Renal pelvis (tissue), 4 donors: Measurements from ENCODE around the gene PTPRE. TPM values are rescaled to one million over a fixed set of nuclear protein-coding genes. Genes with fewer than 3 reads are reported as not detected.

Source experiments
- DNase-seq: peaks from one replicate; pipeline ENCODE4 v3.0.0-alpha.2; 2013
- polyA plus RNA-seq, 3 donors: library from polyadenylated mRNA; unstranded; fragments of 120-200 nt; gene quantifications; one replicate each; pipeline ENCODE4 v1.2.1, GENCODE V29; 2013; ENCODE audit not compliant: insufficient read length in 3 of 3

PTPRE gene
- polyA plus RNA-seq, 3 donors: 5.7 to 6.9 (median 5.8) TPM

DNA sequence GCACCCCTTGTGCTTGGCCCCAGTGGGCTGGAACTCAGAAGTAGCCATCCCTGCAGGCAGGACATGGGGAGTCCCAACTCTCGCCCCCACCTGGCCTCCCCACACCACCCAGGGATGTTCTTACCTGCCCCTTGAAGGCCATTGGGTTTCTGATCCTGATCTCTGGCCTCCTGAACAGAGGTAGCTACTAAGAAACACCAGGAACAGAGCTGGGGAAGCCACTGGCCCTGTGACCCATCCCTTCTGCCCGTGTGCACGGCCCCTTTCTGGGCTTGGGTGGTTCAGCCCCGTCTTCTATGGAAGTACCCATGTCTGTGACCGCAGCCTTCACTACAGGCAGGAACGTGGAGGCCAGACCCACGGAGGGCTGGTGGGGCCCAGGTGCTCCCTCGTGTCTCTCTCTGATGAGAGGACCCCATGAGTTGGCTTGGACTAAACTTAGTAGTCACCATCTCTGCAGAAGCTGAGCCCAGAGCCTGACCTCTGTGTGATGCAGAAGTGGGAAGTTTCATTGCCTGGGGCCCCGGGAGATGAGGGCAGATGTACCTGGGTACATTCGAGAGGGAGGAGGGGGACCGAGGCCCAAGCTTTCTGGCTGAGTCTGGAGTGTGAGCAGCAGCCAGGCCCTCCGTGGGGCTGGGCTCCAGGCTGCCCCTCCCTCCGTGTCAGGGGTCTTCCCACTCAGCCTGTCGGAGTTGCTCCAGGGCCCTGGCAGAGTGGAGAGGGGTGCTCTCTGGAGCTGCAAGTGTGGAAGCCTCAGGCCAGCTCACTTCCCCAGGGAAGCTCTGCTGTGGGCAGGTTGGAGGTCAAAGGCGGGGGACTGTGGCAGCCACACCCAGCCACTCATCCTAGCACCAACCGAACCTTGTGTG lies 138.3 kb downstream of the PTPRE start:
- no peak for DNase-seq

DNA sequence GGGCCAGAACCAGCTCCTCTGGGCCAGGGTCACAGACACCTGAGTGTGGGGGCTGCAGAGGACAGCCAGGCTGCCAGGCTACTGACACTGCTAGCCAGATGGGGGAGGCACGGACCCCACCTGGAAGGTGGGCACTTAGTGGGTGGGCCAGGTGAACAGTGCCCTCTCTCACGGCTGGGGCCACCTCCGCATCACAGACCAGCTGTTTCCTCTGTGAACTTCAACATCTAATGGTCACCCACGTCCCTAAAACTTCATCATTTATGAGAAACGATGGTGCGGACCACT lies 138.9 kb downstream of the PTPRE start:
- no peak for DNase-seq

DNA sequence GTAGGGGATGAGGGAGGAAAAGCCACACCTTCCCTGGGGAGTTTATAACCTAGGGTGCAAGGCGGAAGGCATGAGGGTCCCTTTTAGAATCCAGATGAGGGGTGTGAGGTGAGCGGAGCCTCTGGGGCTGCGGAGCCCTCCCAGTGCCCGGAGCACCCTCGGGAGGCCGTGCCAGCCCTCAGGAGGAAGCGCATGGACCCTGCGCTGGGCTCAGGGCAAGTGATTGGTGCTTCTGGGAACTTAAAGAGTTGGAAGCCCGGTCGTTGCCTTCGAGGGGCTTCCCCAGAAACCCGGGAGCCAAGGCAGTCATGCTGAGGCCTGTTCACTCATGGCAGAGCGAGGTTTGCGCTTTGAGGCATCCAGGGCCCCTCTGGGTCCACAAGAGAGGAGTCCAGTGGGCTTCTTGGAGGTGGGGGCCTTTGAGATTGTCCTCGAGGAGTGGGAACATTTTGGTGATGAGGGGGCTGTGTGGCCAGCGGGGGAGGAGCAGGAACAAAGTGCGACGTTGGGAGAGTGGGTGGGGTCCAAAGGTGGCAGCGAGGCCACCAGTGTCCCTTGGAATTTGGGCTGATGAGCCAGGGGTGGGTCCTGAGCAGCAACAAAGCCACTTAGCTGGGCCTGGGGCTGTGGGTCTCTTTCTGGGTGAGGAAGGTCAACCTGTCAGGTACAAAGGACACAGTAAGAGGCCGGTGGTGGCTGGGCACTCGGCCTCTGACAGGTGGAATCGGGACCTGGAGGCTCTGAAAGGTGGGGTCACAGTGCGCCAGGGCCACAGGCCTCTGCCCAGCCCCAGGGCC lies 139.5 kb downstream of the PTPRE start:
- DNase-seq: no peak

DNA sequence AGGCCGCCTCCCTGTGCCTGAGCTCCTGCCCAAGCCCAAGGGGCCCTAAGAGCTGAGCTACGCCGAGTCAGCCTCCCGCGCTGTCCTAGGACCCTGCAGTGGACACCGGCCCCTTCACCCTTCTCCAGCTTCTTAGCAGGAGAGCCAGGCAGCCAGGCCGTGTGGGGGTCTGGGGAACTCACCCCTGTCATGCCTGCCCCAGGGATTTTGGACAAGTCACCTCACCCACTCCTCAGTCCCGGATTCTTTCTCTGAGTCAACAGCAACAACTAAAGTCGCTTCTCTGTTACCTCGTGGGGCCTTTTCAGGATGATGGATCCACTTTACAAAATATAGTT lies 140.0 kb downstream of the PTPRE start:
- no peak for DNase-seq

DNA sequence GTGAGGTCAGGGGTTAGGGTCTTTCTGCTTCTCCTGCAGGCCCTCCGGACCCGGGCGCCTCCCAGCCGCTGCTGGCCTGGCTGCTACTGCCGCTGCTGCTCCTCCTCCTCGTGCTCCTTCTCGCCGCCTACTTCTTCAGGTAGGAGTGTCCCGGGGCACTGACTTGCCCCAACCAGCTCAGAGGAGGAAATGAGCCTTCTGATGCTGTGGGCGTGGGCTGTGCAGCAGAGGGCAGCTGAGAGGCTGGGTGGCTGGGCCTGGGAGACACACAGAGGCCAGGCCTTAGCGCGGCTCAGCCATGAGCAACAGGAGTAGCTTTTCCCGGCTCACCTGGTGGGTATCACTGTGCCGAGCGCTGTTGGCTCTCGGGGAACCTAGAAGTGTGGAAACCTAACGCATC lies 140.4 kb downstream of the PTPRE start:
- DNase-seq: peak; percentile 71

DNA sequence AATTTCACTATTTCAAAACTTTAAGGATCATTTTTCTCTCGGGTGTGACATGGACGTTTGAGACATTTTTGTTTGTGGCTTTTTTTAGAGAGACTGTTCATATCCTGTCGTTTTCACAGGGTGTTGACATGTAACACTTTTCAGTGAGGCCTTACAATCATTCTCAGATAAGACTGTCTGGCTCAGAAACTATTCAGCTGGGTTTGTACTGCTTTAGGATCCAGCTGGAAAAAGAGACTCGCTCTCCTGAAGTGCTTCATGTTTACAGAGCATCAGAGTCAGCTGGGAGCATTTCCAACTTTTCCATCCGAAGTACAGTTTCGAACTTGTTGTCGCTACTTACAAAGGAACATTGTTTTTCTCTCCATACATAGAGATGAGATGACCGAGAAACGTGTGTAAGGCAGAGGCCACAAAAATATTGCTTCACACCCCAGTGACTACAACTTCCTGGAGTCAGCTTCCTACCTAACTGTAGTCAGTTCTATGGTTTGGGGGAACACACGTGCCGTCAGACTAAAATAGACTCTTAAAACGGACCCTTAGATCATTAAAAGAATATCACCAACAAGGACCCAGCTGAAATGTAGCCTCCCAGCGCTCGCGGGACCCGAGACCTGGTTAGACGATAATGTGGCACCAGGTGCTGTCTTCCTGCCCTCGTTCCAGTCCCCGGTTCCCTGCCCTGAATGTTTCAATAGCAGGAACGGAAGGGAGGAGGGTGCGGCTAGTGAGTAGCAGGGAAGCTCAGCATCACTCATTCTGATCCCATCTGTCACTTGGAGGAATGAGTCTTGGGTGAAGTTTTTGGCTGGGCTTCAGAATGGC lies 141.3 kb downstream of the PTPRE start:
- DNase-seq: no peak

DNA sequence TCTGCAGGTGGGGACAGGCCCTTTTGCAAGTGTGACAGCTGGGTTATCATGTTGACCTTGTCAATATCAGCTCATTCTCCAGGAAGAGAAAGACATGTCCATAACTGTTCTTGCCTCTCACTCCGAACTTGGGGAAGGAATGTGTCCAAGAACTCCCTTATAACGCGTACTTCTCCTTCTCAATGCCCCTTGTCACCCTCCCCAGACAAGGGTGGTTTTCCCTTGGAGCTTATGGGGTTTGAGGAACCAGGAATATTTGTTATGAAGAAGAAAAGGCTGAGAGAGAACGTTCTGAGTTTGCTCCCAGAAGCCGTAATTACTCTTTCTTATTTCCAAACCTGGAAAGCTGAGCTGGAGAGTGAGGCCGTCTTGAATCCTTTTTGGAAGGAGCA lies 141.9 kb downstream of the PTPRE start:
- DNase-seq: no peak

DNA sequence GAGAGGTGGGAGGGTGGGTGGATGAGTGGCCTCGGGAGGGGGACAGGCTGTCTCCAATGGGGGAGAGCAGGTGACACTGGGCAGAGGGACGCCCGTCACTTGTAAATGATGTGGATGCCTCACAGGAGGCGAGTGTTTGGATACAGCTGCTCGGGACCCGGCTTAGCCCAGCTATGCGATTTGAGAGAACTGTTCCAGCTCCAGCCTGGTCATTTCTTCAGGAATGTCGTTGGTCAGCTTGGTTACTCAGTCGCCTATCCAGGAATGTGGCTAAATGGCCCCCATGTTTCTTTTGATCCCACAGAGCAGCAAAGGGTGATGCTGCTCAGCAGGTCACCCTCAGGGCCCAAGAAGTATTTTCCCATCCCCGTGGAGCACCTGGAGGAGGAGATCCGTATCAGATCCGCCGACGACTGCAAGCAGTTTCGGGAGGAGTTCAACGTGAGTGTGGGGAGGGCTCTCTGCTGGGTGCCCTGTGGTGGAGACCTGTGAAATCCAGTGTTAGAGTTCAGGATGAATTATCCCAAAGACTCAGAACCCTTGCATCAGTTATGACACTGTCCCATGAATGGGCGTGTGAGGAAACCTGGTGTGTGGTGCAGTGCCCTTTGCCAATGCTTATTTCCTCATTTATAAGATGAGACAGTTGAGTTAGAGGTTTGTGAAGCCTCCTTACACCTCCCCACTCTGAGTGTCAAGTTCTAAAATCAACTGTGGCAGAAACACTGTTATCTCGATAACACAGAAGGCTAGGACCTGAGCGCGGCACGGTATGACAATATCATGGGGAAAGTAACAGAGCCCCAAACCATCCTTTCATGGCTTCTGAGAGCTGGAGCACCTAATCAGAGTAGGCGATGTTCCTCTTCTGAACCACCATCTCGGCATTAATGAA lies 142.6 kb downstream of the PTPRE start:
- DNase-seq: no peak

DNA sequence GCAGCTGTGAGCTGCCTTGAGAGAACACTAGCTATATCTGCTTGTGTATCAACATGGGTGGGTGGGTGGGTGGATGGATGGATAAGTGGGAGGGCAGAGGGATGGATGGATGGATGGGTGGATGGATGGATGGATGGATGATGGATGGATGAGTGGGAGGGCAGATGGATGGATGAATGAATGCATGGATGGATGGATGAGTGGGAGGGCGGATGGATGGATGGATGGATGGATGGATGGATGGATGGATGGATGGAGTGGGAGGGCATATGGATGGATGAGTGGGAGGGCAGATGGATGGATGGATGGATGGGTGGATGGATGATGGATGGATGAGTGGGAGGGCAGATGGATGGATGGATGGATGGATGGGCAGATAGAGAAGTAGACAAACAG lies 143.2 kb downstream of the PTPRE start:
- no peak for DNase-seq

DNA sequence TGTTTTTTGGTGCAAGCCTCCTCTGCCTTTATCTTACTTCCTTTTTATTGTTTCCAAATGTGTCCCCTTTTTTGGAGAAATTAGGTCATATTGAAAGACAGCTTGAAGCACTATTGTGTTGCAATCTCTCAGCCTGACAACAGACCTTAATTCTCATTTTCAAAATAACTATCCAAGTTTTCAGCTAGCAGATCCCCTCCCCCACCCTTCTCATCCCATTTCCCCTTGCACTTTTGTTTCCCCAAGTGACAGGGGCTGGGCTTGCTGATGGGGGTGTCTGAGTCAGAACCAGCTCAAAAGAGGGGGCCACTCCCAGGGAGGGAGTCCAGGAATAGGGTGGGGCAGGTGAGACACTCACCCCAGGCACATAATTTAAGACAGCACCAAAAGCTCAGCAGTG lies 144.0 kb downstream of the PTPRE start:
- DNase-seq: no peak

DNA sequence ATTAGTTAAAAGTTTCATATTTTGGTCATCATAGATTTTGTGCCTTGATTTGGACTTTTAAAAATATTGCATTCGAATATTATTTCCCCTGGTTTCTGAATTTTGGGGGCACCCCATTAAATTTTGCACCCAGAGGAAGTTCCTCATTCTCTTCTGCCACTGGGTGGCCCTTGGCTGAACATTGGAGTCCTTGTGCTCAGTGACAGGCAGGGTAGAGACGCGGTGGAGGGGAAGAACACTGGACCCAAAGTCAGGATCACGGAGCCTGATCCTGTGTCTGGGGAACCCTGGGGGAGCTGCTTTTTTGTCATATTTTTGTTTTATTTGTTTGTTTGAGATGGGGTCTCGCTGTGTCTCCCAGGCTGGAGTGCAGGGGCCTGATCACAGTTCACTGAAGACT lies 144.6 kb downstream of the PTPRE start:
- no peak for DNase-seq

DNA sequence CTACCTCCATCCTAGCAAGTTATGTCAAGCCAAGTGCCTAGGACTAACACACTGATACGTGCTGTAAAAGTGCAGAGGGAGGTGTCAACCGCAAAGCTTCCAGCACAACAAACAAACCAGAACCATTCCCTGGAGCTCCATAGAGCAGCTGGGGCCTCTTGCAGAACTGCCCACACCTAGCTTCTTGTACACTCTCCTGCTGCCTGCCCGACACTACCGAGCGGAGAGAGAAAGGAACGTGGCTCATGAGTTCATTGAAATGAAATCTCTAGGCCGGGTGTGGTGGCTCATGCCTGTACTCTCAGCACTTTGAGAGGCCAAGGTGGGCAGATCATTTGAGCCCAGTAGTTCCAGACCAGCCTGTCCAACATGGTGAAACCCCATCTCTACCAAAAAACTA lies 145.8 kb downstream of the PTPRE start:
- no peak for DNase-seq

DNA sequence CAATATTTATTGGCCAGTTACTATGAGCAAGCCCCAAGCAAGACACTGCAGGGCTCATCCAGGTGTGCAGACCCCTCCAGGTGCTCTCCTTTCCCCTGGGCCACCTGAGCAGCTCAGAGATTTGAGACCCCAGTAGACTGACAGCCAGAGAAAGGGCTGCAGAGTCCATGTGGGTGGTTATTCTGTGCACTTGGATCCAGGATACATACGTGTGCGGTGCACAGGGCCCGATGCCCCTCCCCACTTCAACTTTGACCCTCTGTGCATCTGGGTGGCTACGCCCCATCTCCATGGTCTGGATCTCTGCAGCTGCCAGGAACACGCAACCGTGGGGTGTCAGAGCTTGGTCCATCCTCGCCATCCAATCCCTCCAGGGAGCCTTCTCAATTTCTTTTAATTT lies 146.5 kb downstream of the PTPRE start:
- no peak for DNase-seq

DNA sequence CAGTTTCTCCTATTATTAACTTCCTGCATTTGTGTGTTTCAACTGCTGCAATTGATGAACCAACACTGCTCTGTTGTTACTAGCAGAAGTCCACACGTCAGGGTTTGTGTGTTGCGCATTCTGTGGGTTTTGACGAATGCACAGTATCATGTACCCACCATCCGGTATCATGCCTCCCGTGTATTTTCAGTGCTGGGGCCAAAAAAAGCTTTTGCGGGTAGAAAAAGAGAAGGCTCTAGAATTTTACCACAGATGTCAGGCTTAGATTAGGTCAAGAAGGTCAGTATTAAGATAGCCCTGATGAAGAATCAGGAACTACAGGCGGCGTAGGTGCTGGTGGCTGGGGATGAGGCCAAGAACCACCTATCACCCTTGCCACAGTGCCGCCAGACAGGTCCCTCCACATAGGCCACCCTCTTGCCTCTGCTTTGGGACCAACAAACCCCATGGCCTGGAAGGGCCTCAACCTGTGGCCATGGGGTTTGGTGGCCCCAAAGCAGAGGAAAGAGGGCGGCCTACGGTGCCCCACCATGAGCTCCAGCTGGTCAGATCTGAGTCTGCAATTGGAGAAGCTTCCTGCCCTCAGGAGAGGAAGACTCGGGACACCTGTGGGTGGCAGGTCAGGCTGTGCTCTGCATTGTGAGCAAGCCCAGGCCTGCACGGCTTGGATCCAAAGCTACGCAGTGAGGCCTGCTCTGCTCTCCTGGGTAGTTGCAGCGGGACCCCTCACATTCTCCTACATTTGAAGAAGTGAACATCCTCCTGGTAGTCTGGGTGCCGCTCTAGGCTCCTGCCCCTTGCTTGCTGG lies 147.5 kb downstream of the PTPRE start:
- no peak for DNase-seq

DNA sequence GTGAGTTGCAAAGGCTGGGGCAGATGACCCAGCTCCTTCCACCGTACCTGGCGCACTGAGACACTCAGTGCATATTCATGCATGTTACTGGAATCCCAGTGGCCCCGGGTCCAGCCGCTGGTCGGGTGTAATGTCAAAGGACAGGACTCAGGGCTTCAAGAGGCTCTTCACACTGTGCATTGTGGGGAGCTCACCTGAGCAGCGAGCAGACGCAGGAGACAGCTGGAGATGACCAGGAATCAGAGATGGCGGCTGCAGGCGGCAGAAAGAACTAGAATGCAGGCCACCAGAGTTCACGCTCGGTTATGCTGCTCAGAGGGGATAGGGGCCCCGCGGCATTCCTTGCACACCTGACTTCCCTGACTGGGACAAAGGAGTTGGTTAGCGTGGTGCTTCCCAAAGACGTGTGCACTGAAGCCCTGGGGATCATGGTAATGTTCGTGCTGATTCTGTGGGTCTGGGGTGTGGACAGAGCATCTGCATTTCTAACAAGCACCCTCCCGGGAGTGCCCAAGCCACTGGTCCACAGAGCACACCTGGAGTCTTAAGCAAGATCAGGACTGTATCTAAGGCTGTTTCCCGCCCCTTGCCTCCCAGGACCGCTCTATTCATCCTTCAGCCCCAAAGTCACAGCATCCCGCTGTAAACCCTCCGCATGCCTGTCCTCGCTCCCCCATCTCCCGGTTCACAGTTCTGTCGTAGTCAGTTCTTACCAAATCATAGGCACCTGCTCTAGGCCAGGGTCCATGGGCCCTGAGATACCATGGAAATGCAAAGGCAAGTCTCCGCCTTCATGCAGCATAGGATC lies 148.4 kb downstream of the PTPRE start:
- DNase-seq: no peak

DNA sequence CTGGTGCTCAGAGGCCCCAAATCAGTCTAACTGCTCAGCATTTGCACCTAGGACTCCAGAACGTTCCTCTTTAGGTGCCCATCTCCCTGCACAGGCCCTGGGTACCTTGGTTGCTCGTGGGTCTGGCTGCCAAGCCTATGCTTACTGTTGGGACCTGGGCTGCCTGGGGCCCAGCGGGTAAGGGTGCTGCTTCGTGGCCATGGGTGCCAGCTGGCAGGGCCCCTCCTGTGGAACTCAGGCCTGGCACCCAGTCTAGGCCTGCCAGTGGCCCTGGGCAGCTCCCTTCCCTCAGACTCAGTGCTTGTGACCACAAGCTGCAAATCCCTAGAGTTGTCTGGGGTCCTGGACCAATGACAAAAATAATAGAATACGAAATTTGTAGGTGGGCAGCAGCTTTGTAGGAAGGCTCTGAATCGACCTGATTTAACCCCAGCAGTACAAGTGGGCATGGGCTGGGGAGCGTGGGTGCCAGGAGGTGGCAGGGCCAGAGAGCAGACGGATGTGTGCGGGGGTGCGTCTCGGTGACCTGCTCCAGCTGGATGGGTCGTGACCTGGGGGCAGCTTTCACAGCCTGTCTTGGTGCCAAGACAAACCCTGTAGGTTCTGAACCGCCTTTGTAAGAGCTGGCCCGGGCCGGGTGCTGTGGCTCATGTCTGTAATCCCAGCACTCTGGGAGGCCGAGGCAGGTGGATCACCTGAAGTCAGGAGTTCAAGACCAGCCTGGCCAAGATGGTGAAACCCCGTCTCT lies 149.6 kb downstream of the PTPRE start:
- DNase-seq: no peak

DNA sequence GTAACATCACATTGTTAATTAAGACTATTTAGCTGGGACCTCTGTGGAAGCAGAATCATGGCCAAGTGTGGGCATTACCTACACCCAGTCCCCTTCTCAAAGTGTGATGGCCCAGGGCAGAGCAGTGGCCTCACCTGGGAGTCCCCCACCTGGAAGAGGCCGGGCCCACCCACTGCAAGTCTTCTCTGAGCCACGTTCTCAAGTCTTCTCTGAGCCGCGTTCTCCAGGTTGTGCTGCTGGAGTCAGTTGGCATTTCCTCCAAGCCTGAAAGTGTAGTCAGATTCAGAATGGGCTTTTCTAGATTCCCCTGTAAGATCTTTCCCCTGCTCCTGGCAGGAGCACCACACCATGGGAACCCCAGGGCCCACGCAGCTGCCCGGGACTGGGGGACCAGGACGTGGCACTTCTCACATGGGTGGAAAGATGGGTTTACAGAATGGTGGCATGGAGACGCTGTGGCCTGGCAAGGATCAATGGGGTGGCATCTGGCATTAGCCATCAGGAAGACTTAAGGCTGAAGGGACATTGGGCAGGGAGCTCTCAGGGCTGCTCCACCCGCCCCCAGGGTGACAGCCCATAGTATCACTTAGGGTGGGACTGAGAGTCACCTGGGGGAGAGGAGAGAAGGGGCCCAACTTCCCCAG lies 151.3 kb downstream of the PTPRE start:
- no peak for DNase-seq

DNA sequence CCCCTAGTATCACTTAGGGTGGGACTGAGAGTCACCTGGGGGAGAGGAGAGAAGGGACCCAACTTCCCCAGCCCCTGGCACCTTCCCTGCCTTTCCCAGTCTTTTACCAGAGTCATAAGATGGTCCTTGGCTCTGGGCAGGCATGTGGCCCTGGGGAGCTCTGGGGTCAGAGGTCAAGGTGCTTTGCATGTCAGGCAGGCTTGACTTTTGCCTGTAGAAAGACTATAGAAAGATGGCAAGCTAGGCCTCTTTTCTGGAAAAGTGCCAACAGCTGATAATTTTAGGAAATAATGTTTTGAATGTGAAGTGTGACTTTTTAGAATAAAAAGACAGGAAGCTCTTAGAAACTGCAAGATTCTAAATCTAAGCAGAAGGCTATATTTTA lies 151.8 kb downstream of the PTPRE start:
- DNase-seq: no peak
